ENCODE measurements around the gene HCFC1.

HCFC1 gene

GRCh38 chrX:154014429-154015380, 43.1 kb upstream of the HCFC1 start:
- TF ChIP-seq, protein P1, sequence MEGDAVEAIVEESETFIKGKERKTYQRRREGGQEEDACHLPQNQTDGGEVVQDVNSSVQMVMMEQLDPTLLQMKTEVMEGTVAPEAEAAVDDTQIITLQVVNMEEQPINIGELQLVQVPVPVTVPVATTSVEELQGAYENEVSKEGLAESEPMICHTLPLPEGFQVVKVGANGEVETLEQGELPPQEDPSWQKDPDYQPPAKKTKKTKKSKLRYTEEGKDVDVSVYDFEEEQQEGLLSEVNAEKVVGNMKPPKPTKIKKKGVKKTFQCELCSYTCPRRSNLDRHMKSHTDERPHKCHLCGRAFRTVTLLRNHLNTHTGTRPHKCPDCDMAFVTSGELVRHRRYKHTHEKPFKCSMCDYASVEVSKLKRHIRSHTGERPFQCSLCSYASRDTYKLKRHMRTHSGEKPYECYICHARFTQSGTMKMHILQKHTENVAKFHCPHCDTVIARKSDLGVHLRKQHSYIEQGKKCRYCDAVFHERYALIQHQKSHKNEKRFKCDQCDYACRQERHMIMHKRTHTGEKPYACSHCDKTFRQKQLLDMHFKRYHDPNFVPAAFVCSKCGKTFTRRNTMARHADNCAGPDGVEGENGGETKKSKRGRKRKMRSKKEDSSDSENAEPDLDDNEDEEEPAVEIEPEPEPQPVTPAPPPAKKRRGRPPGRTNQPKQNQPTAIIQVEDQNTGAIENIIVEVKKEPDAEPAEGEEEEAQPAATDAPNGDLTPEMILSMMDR (IDR thresholded peaks at IDR 0.05) = no peak
- Histone ChIP-seq H3K27me3 (no peaks in the 10 kb centered on the region), H3K36me3 (peaks cover 26% of the 10 kb centered on the region), H3K4me3 (ENCODE audit: low read depth in 1 of 2, low read length in 1 of 2) (no peak overlapping the region), H3K27ac (peak overlapping the region; percentile 52), H3K4me1 (ENCODE audit: control insufficient read depth in 1 of 2, insufficient read depth in 1 of 2, low read depth in 1 of 2, low read length in 1 of 2) (peaks cover 26 to 28% of the 10 kb centered on the region in 2 experiments), H3K9me3 (no peaks in the 10 kb centered on the region)

DNA sequence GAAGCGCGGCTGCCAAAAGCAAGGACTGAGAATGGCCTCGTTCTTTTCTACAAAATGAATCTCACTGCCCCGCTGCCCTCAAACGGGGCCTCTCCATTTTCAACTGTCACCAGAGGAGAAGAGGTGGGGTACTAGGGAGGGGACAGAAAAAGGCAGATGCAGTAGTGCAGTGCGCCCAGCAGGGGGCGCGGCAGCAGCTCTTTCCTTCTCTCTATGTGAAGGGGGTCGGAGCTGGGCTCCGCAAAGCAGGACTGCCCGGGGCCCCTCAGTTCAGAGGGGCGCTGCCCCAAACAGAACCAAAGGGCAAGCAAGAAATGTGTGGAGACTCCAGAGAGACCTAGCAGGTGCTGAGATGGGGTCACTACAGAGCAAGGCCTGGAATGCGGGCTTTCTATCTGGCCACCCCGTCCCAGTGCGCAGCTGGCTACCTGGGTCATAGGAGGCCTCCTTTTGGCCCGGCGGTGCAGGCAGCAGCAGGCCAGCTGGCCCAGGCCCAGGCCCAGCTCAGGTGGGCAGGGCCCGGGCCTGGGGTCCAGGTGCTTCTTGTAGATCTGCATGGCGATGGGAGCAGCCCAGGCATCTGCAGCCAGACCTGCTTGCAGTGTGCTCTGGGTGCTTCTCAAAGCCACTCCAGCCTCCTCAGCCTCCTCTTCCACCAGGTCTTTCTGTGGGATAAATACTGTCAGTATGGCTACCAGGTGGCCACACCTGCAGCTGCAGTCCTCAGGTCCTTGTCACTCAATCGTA, 42.2 kb upstream of the HCFC1 start:
- Histone ChIP-seq H3K4me1 (ENCODE audit: control insufficient read depth in 1 of 2, insufficient read depth in 1 of 2, low read depth in 1 of 2, low read length in 1 of 2) (peaks cover 24 to 26% of the 10 kb centered on the region in 2 experiments), H3K36me3 (peaks cover 26% of the 10 kb centered on the region)
- TF ChIP-seq, protein P1 (IDR thresholded peaks at IDR 0.05) = peak; percentile 81

GRCh38 chrX:154013001-154013421, 41.4 kb upstream of the HCFC1 start:
- Histone ChIP-seq H3K27ac (no peak overlapping the region), H3K36me3 (peaks cover 26% of the 10 kb centered on the region), H3K4me1 (ENCODE audit: control insufficient read depth in 1 of 2, insufficient read depth in 1 of 2, low read depth in 1 of 2, low read length in 1 of 2) (peaks cover 16 to 18% of the 10 kb centered on the region in 2 experiments), H3K9me3 (no peaks in the 10 kb centered on the region), H3K4me3 (ENCODE audit: low read depth in 1 of 2, low read length in 1 of 2) (no peak overlapping the region), H3K27me3 (no peaks in the 10 kb centered on the region)
- TF ChIP-seq, protein P1 (IDR thresholded peaks at IDR 0.05) = no peak

More for the DNA sequence above, 42.2 kb upstream of the HCFC1 start:
- Histone ChIP-seq H3K27ac (peak overlapping the region; percentile 52), H3K4me3 (ENCODE audit: low read depth in 1 of 2, low read length in 1 of 2) (no peak overlapping the region), H3K9me3 (no peaks in the 10 kb centered on the region), H3K27me3 (no peaks in the 10 kb centered on the region)

GRCh38 chrX:154012336-154012991, 40.8 kb upstream of the HCFC1 start:
- Histone ChIP-seq H3K27ac (no peak overlapping the region), H3K27me3 (no peaks in the 10 kb centered on the region), H3K4me3 (ENCODE audit: low read depth in 1 of 2, low read length in 1 of 2) (no peak overlapping the region), H3K9me3 (no peaks in the 10 kb centered on the region), H3K36me3 (peaks cover 26% of the 10 kb centered on the region), H3K4me1 (ENCODE audit: control insufficient read depth in 1 of 2, insufficient read depth in 1 of 2, low read depth in 1 of 2, low read length in 1 of 2) (peaks cover 14 to 16% of the 10 kb centered on the region in 2 experiments)
- TF ChIP-seq, protein P1 (IDR thresholded peaks at IDR 0.05) = no peak
